HG03045 (cell line): ENCODE measurements around the gene CDC42BPB.

Experiments used
- ATAC-seq: cut with Tn5 transposase; IDR thresholded peaks from one replicate; pipeline ENCODE4 v1.9.1; 2021; ENCODE audit warnings: mild to moderate bottlenecking, moderate library complexity; ENCODE audit not compliant: unreplicated experiment

The CDC42BPB gene

GRCh38 chr14:102999227-102999895 lies 58.0 kb downstream of the CDC42BPB start:
- no peak for ATAC-seq

GRCh38 chr14:102998393-102998792 lies 59.0 kb downstream of the CDC42BPB start:
- ATAC-seq: no peak

- ATAC-seq: no peak
Observed at GRCh38 chr14:102996941-102997340, 60.4 kb downstream of the CDC42BPB start.

GRCh38 chr14:102994689-102995088 lies 62.7 kb downstream of the CDC42BPB start:
- no peak for ATAC-seq

GRCh38 chr14:102993523-102993922 lies 63.8 kb downstream of the CDC42BPB start:
- ATAC-seq: no peak

GRCh38 chr14:102991376-102991775 lies 66.0 kb downstream of the CDC42BPB start:
- no peak for ATAC-seq

GRCh38 chr14:102988054-102988453 lies 69.3 kb downstream of the CDC42BPB start:
- ATAC-seq: no peak

GRCh38 chr14:102986810-102987579 lies 70.4 kb downstream of the CDC42BPB start:
- no peak for ATAC-seq

GRCh38 chr14:102985665-102986064 lies 71.7 kb downstream of the CDC42BPB start:
- ATAC-seq: no peak

GRCh38 chr14:102984336-102985102 lies 72.8 kb downstream of the CDC42BPB start:
- no peak for ATAC-seq

GRCh38 chr14:102983496-102983895 lies 73.9 kb downstream of the CDC42BPB start:
- ATAC-seq: no peak

GRCh38 chr14:102982852-102983470 lies 74.4 kb downstream of the CDC42BPB start:
- ATAC-seq: no peak

GRCh38 chr14:102980409-102980810 lies 76.9 kb downstream of the CDC42BPB start:
- ATAC-seq: no peak

- ATAC-seq: no peak
Observed at GRCh38 chr14:102979406-102979805, 77.9 kb downstream of the CDC42BPB start.

GRCh38 chr14:102977475-102977874 lies 79.9 kb downstream of the CDC42BPB start:
- no peak for ATAC-seq

- no peak for ATAC-seq
Observed at GRCh38 chr14:102975662-102976061, 81.7 kb downstream of the CDC42BPB start.

GRCh38 chr14:102973706-102974285 lies 83.6 kb downstream of the CDC42BPB start:
- no peak for ATAC-seq

- ATAC-seq: no peak
Observed at GRCh38 chr14:102971836-102972606, 85.3 kb downstream of the CDC42BPB start.

- no peak for ATAC-seq
Observed at GRCh38 chr14:102971314-102971713, 86.0 kb downstream of the CDC42BPB start.

- no peak for ATAC-seq
Observed at GRCh38 chr14:102970496-102970895, 86.9 kb downstream of the CDC42BPB start.
